Stimulated activated CD8-positive, alpha-beta memory T cell treated with anti-CD3 and anti-CD28 coated beads, Interleukin-4, amount 100 ng/mL, for 4 hours (primary cell): ENCODE data around the gene TMEM138.
"Not testable (repeated sequence)": the region's sequence is repeated elsewhere in the genome, so short reads cannot be mapped to it uniquely, and the experiment has no call there.

ENCODE experiments used
- DNase-seq, 2 donors: peaks; one replicate each; pipeline ENCODE4 v3.0.0-alpha.2; 2020; ENCODE audit warnings: low read depth in 2 of 2, low spot score in 1 of 2

The TMEM138 gene

DNA sequence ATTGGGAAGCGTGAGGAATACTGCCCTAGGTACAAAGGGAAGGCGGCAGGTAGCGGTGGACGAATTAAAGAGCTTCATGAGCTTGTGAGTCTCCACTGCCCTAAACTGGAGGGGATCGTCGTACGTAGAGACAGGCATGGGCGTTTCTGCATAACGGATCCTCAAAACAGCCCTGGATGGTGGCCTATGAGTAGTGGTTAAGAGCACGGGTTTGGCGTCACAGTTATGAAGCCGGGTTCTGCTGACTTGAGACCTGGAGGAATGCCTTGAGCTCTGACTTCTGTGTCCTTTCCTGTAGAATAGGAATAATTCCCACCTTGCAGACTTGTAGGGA lies 335 bp downstream of the TMEM138 start:
- DNase-seq = no peak

DNA sequence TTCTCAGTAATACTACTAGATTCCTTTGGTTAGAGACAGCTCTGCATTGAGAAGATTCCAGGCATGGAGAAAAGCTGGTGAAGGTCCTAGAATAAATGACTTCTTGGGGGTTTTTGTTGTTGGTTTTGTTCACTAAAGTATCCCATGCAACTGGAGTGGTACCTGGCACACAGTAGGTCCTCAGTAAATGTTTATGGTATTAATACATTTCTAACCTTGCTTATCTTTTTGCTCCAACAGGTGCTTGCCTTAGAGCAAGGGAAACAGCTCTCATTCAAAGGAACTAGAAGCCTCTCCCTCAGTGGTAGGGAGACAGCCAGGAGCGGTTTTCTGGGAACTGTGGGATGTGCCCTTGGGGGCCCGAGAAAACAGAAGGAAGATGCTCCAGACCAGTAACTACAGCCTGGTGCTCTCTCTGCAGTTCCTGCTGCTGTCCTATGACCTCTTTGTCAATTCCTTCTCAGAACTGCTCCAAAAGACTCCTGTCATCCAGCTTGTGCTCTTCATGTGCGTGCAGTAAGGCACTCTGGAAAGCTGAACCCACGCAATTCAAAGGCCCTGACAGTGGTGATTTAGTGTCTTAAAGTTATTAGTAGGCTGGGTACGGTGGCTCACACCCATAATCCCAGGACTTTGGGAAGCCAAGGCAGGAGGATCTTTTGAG lies 2.0 kb downstream of the TMEM138 start:
- no peak for DNase-seq

DNA sequence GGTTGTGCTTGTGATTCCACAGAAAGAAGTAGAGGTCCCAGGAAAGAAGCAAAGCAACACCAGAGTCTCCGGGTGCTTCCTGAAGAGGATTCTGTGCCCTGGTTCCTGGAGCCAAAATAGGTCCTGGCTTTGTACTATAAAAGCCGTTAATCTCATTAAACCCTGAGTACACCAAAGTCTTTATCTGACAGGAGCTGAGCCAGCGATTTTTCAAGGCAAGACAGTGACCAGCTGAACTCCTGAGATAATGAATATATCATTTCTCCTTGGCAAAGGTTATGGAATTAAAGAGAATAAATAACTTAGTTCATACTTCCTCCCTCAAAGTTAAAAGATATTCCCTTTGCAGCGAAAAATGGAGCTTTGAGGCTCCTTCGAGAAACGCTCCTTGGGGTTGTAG lies 5.2 kb downstream of the TMEM138 start:
- no peak for DNase-seq

DNA sequence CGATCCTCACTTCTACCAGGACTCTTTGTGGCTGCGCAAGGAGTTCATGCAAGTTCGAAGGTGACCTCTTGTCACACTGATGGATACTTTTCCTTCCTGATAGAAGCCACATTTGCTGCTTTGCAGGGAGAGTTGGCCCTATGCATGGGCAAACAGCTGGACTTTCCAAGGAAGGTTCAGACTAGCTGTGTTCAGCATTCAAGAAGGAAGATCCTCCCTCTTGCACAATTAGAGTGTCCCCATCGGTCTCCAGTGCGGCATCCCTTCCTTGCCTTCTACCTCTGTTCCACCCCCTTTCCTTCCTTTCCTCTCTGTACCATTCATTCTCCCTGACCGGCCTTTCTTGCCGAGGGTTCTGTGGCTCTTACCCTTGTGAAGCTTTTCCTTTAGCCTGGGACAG lies 6.5 kb downstream of the TMEM138 start:
- no peak for DNase-seq

DNA sequence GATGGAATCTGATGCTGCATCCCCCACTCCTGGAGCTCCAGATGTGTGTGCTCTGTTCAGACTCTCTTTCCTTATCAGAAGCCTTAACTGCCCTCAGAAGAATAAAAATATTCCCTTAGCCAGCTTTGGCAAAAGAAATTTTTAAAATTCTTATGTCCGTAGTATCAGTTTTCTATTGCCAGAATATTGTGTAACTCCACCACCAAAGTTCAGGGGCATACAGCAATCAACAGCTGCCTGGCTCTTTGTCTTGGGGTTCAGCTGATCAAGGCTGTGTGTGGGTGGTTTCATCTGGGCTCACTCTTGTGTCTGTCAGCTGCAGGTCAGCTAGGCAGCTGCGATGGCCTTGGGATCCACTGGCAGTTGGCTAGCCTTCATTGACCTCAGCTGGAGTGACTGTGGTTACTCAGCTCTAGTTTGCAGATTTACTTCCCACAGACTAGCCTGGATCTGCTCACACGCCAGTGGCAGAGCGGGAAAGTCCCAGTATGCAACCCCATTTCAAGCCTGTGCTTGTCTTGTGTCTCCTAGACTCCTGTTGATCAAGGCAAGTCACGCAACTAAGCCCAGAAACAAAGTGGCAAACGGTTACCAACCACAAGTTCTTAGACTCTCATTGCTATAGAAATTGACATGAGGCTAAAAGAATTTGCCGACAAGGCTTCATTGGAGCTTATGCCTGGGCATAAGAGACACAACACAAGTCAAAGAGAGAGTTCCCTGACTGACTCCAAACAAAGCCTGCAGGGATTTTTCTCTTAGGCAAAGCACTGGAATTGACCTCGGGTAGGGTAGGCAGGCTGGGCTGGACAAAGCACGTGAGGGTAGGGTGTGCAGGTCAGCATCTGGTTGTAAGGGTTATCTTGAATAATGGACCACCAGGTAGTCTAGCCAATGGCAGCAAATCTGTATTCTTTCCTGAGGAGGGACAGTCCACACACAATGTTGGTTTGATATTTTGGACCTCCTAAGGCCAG lies 7.5 kb downstream of the TMEM138 start:
- no peak for DNase-seq

- no peak for DNase-seq
These were observed 8.3 kb downstream of the TMEM138 start for GRCh38 chr11:61370349-61371005.

- DNase-seq = no peak
These were observed 10.7 kb downstream of the TMEM138 start for GRCh38 chr11:61372659-61373420.

- DNase-seq = no peak
These were observed 13.6 kb downstream of the TMEM138 start for GRCh38 chr11:61375761-61376108.

GRCh38 chr11:61377461-61378160 lies 15.4 kb downstream of the TMEM138 start:
- DNase-seq = no peak

DNA sequence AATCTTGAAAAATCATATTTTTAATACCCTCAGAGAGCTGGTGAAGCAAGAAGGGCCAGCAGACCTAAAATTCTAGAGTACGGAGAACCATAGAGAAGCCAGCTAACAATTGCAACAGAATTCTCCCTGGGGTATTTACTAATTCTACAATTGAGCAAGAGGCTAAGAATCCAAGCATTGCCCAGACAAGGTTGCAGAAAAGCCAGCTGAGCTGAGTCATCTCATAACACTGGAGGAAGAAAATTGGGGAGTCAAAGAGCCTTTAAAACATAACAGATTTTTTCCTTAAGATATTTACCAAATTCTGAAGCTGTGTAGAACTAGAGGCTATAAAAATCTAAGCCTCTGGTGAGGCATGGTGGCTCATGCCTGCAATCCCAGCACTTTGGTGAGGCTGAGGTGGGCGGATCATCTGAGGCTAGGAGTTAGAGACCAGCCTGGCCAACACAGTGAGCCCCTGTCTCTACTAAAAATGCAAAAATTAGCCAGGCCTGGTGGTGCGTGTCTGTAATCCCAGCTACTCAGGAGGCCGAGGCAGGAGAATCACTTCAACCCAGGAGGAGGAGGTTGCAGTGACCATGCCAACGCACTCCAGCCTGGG lies 16.6 kb downstream of the TMEM138 start:
- no peak for DNase-seq

DNA sequence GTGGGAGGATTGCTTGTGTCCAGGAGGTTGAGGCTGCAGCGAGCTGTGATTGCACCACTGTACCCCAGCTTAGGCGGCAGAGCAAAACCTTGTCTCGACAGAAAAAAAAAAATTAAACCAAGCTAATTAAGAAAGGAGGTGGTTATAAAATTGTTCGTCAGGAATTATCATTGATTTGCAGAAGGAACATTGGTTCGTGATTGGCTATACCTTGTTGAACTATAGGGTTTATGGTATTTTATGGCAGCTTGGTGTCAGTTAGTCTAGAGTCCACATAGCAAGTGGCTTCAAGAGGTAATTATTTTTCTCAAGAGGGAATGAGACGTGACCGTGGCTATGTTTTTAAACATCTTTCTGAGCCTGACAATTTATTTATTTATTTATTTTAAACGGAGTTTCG lies 18.7 kb downstream of the TMEM138 start:
- no peak for DNase-seq

- not testable (repeated sequence) for DNase-seq
These were observed 21.7 kb downstream of the TMEM138 start for GRCh38 chr11:61383859-61384258.

DNA sequence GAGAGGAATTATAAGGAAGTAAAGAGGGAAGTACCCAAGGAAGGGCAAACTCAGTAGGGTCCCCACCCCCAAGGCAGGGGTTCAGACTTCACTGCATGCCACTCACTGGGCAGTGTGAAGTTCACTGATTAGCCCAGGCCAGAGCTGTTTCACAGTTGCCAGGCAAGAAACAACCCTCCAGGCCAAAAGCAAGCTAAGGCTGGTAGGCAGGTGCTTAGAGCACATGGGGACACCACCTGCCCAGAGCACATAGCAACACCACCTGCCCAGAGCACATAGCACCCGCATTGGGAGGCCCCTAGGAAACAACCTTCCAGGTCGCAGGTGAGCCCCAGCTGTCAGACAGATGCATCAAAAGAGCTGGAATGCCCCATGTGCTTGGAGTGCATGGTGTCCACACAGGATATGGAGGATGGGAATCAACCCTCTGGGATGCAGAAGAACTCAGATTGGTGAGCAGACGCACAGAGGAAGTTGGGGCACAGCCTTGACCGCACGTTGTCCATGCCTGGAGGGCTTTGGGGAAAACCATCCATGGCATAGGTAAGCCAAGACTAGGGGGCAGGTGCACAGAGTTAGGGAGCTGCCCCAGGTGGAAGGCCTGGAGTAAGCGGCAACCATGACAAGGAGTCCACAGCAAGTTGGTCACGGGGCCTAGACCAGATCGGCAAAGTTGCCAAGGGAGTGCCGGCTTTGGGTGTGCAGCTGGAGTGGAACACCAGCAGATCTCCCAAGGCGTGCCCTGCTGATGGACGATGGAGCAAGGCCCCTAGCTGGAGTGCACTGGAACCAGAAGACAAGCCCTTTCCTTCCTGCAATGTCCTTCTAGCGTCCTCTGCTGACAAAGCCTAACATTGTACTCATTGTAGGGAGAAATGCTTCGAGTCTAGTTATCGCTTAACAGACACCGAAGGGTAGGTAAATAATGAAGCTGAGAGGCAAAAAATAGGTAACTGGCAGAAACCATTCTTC lies 22.4 kb downstream of the TMEM138 start:
- no peak for DNase-seq

DNA sequence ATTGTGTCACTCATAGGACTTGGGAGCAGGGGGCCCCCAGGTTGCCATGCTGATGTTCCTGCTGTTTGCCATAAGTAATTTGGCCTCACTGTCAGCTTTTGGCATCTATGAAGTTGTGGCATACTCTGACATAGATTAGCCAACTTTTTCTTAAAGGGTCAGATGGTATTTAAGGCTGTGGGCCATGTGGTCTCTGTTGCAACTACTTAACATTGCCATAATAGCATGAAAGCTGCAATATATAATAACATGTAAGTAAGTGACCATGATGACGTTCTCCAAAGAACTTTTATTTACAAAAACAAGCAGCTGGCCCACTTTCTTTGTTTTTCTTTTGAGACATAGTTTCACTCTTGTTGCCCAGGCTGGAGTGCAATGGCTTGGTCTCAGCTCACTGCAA lies 28.0 kb downstream of the TMEM138 start:
- no peak for DNase-seq

DNA sequence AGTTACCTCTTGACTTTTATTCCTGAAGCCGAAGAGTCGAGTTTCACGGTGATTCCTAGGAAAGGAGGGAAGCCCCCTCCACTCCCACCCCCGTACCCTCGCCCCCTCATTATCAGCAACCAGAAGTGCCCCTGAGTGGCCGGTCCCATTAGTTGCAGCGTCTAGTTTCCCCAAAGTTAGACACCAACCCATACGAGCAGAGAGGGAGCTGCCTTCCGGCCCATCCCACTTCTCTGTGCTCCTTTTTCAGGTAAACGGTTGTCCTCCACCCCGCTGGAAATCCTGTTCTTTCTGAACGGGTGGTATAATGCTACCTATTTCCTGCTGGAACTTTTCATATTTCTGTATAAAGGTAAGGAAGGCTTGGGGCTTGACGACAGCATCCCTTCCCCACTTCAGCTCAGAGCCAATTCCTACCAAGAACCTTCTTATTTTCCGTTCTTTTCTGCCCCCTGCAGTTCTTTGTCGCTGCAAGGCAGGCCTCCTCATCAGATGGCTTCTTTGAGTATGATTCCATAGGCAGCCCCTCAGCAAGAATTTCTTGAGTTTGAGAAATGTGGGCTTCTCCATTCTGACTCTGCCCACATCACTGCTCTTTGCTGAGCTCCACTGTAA lies 30.9 kb downstream of the TMEM138 start:
- DNase-seq = no peak

DNA sequence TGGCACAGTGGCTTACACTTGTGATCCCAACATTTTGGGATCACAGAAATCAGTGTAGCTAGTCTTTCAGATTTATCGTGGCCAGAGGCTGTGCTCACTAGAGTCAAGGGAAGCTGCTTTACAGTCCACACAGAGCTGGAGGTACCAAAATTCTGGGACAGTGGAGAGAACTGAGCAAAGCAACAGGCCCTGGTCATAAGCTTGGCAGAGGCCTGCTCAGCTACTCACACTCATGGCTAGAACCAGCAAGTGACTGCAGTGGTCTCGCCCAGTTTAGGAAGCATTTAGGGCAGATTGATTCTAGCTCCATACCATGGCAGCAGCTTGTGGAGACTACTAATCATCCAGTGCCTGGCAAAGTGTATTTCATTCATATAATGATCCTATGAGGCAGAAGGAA lies 39.0 kb downstream of the TMEM138 start:
- no peak for DNase-seq

- DNase-seq = no peak
These were observed 39.4 kb downstream of the TMEM138 start for GRCh38 chr11:61401573-61401972.

DNA sequence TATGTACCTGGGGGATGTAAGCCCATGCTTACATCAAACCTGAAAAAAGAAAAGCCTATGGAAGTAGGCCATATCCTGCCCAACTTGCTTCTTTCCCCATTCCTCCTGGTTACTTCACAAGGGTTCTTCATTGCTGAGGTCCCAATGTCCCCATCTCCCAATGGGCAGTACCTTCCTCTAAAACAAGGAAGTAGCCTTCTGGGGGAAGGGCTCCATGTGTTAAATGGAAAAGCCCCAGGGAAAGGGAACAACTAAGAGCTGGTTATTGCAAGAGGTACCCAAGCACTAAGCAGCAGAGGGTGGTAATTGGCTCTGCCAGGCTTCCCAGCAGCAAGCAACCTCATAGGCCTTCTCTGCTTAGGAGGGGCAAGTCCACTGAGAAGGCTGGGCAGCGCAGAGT lies 41.5 kb downstream of the TMEM138 start:
- no peak for DNase-seq

DNA sequence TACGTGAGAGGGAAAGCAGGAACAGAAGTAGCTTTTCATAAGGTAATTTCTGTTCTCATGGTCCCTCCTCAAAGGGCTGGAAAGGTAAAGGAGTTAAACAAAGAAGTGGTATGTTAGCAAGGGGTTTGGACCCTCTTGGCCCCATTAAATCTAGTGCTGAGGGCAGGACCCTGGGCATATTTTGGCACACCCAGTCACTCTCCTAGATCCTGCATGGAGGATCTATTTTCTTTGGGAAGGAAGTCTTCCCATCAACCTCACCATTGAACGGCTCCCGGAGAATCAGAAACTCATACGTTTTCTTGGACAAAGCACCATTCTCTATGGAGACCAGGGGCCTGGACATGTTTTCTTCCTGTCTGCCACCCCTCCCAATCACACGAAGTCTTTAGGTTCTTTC lies 41.9 kb downstream of the TMEM138 start:
- DNase-seq = no peak
